Measurements from ENCODE around the gene DNAJB12.

DNA sequence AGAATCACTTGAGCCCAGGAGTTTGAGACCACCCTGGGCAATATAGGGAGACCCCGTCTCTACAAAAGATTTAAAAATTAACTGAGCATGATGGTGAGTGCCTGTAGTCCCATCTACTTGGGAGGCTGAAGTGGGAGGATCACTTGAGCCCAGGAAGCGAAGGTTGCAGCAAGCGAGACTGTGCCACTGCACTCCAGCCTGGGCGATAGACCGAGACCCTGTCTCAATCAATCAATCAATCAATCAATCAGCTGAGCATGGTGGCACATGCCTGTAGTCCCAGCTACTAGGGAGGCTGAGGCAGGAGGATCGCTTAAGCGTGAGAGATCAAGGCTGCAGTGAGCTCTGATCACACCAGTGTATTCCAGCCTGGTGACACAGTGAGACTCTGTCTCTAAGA lies 40.5 kb downstream of the DNAJB12 start:
- TF ChIP-seq, protein P1, sequence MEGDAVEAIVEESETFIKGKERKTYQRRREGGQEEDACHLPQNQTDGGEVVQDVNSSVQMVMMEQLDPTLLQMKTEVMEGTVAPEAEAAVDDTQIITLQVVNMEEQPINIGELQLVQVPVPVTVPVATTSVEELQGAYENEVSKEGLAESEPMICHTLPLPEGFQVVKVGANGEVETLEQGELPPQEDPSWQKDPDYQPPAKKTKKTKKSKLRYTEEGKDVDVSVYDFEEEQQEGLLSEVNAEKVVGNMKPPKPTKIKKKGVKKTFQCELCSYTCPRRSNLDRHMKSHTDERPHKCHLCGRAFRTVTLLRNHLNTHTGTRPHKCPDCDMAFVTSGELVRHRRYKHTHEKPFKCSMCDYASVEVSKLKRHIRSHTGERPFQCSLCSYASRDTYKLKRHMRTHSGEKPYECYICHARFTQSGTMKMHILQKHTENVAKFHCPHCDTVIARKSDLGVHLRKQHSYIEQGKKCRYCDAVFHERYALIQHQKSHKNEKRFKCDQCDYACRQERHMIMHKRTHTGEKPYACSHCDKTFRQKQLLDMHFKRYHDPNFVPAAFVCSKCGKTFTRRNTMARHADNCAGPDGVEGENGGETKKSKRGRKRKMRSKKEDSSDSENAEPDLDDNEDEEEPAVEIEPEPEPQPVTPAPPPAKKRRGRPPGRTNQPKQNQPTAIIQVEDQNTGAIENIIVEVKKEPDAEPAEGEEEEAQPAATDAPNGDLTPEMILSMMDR (IDR thresholded peaks at IDR 0.05 in 8 of 11, conservative IDR thresholded peaks at IDR 0.05 in 3 of 11): no peak
- TF ChIP-seq POLR2A (IDR thresholded peaks at IDR 0.05): no peak
- no peak for TF ChIP-seq POLR2AphosphoS5 (IDR thresholded peaks at IDR 0.05)
